MV-4-11 (cell line): ENCODE measurements around the gene ELOVL7.
"Not testable (repeated sequence)": the region's sequence is repeated elsewhere in the genome, so short reads cannot be mapped to it uniquely, and the experiment has no call there.

Experiments
- DNase-seq: peaks from one replicate; lab custom pipeline; 2025; lab: John Stamatoyannopoulos, UW

Gene ELOVL7

DNA sequence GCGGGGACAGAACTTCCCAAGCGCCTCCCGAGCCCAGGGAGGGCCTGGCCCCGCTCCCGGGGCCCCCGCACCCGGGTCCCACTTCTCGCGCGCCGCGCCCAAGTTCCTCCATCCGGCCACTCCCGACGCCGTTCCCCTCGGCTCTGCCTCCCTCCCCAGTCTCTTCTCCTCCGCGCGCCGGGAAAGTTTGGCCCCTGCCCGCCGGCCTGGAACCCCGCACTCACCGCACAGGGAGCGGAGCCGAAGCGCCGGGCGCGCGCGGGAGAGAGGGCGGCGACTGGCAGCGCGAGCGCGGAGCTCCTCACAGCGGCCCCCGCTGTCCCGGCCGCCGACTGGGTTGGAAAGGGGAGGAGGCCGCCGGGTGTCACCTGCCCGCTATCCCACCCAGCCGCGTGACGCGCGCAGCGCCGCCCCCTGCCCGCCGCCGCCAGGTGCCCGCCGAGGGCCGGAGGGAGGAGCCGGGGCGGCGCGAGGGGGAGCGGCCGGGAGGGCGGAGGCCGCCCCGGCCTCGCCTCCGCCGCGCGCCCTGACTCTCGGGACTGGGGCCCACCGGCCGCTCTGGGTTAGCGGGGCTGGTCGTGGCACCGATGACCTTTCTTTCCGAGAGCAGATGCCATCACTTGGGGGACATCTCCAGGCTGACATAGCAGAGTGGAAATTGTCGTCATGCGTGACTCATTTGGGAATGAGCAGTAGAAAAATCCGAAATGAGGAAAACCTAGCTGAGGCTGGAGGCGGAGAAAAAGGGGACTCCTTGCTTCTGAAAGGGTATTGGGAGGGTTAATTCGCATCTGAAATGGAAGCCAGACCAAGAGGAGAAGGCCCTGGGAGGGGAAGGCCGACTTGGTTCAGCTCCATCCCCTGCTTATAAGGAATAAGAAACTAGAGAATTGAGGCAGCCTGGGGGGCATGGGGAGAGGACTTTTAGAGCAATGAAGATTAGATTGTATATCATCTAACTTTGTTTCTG lies at the start of gene ELOVL7:
ELOVL7 (minus strand) TSS at position 334 of the 970 bp plus-strand sequence. CDS start 56,872 bp downstream, outside the sequence.
- no peak for DNase-seq

DNA sequence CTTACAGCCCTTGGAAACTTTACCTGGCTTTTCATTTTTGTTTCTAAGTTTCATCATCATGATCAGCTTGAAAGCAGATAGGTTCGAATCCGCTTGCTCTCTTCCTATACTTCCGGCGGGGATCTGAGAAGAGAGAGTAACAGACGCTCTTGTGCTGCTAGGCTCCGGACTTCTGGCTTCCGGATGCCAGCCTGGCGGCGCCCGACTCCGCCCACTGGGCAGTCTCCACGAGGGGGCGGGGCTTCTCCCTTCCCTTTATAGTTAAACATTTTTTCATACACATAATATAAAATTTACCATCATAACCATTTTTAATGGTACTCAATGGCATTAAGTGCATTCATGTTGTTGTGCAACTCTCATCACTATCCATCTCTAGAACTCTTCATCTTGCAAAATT lies 49.5 kb upstream of the ELOVL7 start:
- DNase-seq = no peak

DNA sequence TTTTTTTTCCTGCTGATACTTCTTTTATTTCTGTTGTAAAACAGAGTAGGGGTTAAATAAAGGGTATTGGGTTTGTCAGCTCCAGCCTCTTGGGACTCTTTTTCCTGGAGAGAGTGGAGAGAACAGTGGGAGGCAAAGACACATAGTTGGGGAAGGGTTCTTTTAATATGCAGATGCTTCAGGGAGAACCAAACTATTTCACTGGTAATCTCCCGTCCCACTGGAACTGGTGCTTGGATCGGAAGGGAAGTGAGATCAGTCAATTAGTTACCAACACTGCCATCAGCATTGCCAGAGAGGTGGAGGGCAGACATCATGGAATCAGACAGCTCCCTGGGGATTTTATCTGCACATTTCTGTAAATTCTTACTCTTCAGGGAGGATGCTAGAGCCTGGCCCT lies 47.6 kb upstream of the ELOVL7 start:
- DNase-seq = no peak

DNA sequence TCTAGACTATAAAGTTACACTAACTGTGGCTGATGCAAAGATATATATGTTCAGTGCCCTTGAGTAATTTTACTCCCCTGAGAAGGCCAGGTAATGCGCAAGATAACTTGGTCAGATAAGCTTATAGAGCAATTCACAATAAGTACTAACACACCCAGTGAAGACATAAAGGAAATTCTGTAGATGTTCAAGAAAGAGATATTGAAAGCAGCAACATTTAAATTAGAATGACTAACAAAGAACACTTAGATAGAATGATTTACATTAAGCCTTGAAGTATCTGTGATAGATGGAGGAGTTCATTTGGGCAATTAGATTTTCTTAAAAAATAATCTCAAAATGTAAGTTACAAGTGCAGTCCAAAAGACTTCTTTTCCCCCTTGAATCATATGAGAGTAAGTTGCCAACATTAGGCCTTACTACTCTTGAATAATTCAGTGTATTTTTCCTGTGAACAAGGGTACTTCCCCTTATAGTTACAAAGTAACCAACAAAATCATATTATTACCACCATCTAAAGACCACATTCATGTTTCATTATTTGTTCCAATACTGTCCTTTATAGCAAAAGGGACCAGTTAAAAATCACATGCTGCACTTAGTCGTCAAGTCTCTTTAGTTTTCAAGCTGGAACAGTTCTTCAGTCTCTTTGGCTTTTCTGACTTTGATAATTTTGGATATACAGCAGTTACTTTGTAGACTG lies 44.4 kb upstream of the ELOVL7 start:
- no peak for DNase-seq

DNA sequence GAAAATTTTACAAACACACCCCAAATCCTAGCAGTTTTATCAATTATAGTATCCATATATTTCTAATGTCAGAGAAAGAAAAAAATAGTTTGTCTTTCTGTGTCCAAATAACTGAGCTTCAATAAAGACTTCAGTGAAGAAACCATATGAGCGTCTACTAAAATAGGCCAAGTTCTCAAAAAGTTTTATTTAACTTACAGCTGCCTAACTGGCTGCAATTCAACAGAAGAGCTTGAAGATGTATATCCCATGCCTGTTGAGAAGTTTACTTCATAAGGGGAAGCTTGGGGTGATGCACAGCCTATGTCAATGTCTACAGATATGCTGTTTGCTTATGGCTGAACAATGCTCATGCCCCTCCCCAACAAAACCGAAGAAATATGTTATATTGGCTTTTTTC lies 43.7 kb upstream of the ELOVL7 start:
- no peak for DNase-seq

DNA sequence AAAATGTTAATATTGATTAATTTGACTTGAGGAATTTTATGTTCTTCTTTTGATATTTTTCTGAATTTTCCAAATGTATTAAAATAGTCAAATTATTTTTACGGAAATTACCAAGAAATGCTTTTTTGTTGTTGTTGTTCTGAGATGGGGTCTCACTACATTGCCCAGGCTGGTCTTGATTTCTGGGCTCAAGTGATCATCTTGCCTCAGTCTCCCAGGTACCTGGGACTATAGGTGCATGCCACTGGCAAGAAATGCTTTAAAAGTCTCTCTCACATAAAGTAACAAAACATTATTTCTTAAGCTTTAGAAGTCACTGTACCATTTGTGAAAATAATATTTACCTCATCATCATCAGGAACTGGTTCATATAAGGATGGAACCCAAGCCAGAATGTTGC lies 43.0 kb upstream of the ELOVL7 start:
- no peak for DNase-seq

DNA sequence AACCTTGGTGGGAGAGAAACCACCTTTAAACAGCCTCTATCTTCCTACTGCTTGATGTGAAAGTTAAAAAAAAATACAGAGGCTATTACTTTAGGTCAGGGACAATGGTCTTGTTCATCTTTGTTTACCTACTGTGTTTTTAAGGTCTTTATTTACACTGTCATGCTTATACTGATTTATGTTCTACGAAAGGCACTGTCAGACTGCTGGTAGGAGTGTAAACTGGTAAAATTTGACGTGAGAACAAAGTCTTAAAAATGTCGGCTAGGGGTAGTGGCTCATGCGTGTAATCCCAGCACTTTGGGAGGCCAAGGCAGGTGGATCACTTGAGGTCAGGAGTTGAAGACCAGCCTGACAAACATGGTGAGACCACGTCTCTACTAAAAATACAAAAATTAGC lies 42.1 kb upstream of the ELOVL7 start:
- no peak for DNase-seq

DNA sequence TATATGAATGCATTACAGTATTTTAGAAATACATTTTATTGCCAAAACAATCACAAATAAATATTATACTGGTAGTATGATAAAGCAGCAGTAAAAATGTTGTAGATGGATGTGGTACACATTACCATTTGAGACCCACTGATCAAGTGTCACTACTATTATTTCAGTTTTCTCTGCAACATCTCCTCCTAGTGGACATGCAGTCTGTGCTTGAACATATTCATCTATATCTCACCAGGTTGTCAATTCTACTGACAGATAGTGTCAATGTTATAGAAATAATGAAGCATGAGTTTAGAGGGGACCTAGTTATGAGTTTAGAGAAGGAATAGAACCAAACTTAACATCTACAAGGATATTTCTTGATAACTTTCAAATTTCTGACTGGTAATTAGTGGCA lies 39.2 kb upstream of the ELOVL7 start:
- peak; percentile 10 for DNase-seq

DNA sequence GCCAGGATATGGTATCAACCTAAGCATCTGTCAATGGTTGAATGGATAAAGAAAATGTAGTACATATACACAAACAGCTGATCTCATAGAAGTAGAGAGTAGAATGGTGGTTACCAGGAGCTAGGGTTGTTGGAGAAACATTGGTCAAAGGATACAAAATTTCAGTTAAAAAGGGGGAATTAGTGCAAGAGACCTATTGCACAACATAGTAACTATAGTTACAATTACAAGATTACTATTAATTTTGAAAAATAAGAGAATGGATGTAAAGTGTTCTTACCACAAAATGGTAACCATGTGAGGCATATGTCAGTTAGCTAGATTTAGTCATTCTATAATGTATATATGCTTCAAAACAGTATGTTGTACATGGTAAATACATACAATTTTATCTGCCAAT lies 28.8 kb upstream of the ELOVL7 start:
- DNase-seq = no peak

DNA sequence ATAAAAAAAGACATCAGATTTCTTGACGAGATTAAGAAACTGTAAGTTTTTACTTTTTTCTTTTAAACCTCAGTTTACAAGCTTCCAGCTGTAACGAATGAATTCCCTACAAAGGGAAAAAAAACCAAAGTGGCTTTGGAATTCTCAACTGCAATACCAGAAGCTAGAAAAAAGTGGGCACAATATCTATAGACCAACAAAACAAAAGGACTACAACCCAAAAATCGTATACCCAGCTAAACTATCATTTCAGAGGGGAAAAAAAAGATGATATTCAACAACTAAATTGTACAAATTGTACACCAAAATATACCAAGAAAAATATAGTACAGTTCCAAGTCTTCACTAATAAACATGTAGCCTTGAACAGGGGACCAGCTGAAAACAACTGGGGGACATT lies 26.8 kb upstream of the ELOVL7 start:
- DNase-seq = no peak

DNA sequence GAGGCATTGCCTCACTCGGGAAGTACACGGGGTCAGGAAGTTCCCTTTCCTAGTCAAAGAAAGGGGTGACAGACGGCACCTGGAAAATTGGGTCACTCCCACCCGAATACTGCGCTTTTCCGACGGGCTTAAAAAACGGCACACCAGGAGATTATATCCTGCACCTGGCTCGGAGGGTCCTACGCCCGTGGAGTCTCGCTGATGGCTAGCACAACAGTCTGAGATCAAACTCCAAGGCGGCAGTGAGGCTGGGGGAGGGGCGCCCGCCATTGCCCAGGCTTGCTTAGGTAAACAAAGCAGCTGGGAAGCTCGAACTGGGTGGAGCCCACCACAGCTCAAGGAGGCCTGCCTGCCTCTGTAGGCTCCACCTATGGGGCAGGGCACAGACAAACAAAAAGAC lies 16.5 kb upstream of the ELOVL7 start:
- DNase-seq = not testable (repeated sequence)

DNA sequence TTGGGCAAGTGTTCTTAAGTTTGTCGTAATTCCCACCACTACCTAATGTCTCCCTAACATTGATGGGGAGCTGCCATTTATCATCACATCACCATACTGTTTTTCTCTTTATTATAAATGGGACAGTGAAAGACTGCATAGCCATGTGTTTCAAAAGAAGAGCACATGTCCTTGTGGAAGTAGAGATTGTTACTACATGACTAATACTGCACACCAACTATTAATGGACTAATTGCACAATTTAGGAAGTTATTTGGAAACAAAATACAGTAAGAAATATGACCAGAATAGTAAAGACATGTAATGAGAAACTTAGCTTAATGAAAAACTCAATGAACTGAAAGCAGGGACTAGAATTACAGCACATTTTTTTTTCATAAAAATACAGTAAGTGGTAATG lies 12.0 kb upstream of the ELOVL7 start:
- no peak for DNase-seq

DNA sequence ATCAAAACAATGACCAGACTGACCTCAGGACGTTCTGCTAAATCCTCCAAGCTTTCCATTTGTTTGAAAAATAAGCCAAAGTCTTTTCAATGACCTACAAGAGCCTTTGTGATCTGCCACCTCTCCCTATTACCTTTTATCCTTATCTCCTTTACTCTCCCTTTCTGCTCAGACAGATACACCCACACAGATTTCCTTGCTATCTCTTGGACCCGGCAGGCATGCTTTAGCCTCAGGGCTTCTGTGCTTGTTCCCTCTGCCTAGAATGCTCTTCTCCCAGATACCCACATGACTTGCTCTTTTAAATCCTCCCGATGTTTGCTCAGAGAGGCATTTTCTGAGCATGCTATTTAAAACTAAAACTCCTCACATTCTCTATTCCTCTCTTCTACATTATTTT lies 8.9 kb upstream of the ELOVL7 start:
- DNase-seq = no peak

DNA sequence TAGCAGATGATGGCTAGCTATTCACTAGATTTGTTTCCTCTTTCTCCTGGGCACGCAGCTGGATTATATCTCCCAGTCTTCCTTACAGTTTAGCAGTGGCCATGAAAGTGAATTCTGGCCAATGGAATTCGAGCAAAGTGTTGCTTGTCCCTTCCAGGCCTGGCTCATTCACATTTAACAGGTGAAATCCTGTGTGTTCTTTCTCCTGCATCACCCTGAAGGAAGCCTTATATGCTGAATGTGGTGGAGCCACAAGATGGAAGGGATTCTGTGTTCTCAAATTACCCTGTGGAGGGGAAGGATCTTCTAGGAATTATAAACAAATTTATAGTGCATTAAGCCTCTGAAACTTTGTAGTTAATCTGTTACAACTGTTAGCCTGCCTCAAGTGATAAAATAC lies 8.2 kb upstream of the ELOVL7 start:
- DNase-seq = no peak

DNA sequence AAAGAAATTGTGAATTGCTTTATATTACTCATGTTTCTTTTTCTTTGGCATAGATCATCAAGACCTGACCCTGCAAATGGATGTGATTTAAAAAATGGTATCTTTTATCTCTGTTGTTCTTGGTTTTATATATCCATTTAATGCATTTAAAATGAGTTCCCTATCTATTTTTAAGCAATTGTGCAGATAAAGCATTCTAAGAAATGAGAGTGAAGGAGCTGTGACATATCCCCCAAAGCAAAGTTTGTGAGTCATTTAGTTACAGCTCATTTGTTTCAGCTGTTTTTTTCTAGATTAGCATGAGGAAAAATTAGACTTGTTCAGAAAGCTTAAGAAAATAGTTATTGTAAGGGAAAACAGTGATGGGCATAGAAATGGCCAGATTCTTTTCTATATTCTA lies 7.6 kb upstream of the ELOVL7 start:
- DNase-seq = no peak

DNA sequence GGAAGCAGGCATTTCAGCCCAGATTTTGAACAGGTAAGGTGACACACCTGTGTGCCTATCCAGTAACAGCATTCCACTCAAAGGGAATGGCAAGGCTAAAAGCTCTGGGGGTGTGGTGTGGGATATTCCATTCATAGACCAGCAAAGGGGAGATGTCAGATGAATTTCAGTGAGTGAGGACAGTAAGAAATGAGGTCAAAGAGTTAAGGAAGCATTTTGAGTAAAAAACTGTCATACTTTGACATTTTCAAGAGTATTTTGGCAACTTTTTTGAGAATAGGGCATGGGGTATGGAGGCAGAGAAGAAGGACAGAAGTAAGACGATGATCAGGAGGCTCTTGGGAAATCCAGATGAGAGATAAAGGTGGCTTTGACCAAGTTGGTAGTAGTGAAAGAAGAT lies 2.2 kb upstream of the ELOVL7 start:
- no peak for DNase-seq

DNA sequence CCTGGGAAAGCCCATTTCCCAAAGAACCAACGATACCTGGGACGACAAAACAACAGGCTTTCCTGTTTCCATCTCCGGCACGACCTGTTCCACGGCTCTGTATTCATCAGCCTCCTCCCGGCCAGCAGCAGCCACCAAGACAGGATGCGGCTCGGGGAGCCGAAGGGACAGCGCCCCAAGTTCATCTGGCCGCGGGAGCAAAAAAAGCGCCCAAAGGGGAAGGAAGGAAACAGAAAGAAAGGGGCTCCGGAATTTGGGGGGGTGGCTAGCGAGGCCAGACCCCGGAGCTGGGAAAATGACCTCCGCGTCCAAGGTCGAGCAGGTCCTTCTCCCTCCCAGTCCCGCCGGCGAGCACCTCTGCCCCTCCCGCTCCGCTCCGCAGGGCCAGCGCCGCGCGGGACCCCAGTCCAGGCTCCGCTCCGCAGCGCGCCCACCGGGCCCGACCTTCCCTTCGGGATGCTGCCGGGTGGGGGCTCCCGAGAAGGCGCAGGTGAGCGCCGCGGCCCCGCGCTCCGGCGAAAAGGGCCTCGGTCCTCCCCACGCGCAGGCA lies 608 bp downstream of the ELOVL7 start:
- no peak for DNase-seq

DNA sequence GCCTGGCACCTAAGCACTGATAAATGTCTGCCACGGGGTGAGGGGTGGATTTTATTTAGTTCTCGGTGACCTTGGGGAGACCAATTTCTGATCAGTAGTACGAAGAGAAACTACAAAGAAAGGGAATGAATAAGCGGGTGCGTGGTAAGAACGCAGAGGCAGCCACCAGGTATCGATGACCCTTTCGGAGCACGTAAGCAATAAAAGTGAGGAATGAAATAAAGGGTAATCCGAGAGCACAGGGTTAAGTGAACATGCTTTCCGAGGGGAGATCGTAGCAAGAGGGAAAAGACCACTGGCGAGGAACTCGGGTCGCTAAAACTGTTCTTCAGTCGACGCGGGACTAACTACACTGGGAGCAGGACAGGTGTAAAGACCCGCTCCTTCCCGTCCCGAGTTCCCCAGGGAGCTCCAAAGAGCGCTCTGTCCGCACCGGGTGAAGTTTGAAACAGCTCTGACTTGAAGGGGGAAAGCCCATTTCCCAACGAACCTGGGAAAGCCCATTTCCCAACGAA lies 1.1 kb downstream of the ELOVL7 start:
- no peak for DNase-seq

DNA sequence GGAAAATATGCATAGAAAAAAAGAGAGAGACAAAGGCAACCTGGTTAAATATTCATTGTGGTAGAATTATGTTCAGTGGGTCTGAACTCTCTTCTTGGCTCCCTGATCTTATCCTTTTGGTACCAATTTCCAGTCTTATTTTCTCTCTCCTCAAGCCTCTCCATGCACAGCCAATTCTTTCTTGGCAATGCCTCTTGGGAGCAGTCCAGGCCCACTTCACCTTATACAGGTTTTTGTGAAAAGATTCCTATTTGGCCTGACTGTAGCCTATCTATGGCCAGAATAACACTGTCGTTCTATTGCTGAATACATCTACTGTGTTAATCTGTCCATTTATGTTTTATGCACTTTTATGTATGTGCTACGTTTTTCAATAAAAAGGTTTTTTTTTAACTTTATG lies 2.7 kb downstream of the ELOVL7 start:
- DNase-seq = no peak

DNA sequence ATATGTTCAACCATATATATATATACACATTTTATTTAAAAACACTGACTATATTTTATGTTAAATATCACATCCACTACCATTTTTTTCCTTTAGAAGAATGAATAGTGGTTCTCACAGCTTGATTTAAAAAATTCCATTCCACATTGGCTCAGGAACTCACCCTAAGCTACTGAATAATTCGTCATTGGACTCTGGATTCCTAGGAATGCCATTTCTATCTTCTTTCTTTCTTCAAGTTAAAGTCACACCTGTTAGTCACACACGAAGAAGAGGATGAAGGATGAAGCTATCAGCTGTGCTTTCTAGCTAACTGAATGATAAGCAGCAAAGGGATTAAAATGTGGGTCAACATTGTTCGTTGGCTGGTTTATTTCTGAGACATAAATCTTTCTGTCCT lies 7.9 kb downstream of the ELOVL7 start:
- DNase-seq = no peak

DNA sequence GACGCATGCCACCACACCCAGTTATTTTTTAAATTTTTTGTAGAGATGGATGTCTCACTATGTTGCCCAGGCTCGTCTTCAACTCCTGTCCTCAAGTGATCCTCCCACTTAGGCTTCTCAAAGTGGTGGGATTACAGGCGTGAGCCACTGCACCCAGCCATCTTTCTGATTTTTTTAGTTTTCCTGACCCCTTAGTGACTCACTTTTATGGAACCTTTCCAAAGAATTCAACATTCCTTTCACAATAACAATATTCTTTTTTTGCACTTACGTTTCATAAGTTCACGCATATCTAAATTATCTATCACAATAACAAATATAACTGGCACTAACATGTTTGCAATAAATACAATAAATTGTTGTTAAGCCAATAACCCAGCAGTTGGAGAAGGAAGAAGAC lies 8.5 kb downstream of the ELOVL7 start:
- no peak for DNase-seq

DNA sequence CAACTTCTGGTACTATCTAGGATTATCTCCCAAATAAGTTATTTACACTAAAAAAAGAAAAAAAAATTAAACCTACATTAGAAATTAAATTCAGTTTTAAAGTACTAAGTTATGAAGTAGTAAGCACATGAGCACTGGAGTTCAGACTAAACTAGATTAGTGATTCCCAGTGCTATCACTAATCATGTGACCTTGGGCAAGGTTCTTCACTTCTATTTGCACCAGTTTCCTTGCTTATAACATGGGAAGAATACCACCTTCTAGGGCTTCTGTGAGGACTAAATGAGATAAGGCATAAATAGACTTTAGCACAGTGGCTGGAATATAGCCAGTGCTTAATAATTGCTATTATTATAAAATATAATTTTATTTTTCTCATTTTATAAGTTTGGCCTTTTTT lies 10.5 kb downstream of the ELOVL7 start:
- no peak for DNase-seq

DNA sequence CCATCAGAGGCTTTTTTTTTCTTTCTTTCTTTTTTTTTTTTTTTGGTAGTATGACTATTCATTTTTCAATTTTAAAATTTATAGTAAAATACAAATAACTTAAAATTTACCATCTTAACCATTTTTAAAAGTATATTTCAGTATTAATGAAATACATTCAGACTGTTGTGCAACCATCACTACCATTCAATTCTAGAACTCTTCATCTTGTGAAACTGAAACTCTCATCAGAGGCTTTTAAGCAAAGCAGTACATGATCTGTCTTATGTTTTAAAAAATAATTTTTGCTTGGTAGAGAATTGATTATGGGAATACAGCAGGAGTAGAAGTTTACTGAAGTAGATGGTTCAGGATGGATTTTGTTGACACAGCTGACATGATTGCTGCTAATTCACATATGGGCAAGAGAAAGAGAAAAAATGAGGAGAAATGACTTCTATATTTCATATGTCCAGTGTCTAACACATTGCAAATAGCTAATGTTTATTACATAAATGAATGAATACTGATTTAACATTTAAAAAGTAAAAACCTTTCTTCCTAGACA lies 13.4 kb downstream of the ELOVL7 start:
- no peak for DNase-seq
